K562 (cell line): Measurements from ENCODE around the gene ACSF3. TPM values are rescaled to one million over a fixed set of nuclear protein-coding genes. Genes with fewer than 3 reads are reported as not detected.

ENCODE experiments used
- ATAC-seq: fragments of 200-7000 bp; cut with Tn5 transposase; 3 replicates; pipeline ENCODE4 v1.9.1; 2020; ENCODE audit warnings: moderate library complexity
- BruUV-seq: library from RNA; stranded (reverse); fragments of 400-500 nt; replicated peaks from 2 replicates; lab custom pipeline; 2021; lab: Mats Ljungman, UMichigan
- CTCF ChIA-PET: fragments of 300-600 bp; formaldehyde crosslinking; extraction: SDS; loops from one replicate; lab custom pipeline; 2021; ENCODE audit warnings: low intra/inter-chr PET ratio; lab: Yijun Ruan, JAX
- POLR2A ChIA-PET: fragments of 300-600, 350-650 bp; sonication (Branson Sonifier 250); formaldehyde crosslinking; extraction: SDS; loops from one replicate; lab custom pipeline; 2021; ENCODE audit warnings: antibody characterized with exemption, inconsistent platforms; lab: Yijun Ruan, JAX
- DNase-seq, 4 experiments: peaks; one replicate each; pipeline versions ENCODE4 v3.0.0 to v3.0.0-alpha.2; 2011 to 2018; ENCODE audit warnings: low spot score in 3 of 4, mixed read lengths in 3 of 4; ENCODE audit errors: extremely low read depth in 1 of 4
- FAIRE-seq: peaks from 2 replicates; lab custom pipeline; 2011; peaks lifted over from hg19 to GRCh38; lab: Jason Lieb, UNC
- H2AFZ ChIP-seq: 2 replicates; pipeline ENCODE4 v1.6.0; 2011; ENCODE audit warnings: low read depth, low read length, control low read depth, inconsistent platforms
- H3K27ac ChIP-seq: fragments of 200-600 bp; 3 replicates; pipeline ENCODE4 v1.8.0; 2011; ENCODE audit warnings: low read depth, mild to moderate bottlenecking, control low read depth, inconsistent platforms, low read length, moderate library complexity, mixed read lengths; ENCODE audit errors: extremely low read depth
- H3K27me3 ChIP-seq, 2 experiments: fragments of 300-600 bp in 1 of 2; 2 replicates in 1 of 2; 3 replicates in 1 of 2; pipeline versions ENCODE4 v1.6.0 to v1.8.0; 2011; ENCODE audit warnings: inconsistent platforms in 2 of 2, low read length in 2 of 2, mild to moderate bottlenecking in 1 of 2, mixed read lengths in 1 of 2, moderate library complexity in 1 of 2; ENCODE audit not compliant: control insufficient read depth in 2 of 2, insufficient read depth in 2 of 2
- H3K36me3 ChIP-seq: fragments of 300-600 bp; 3 replicates; pipeline ENCODE4 v1.8.0; 2011; ENCODE audit warnings: mild to moderate bottlenecking, low read length, inconsistent platforms; ENCODE audit not compliant: control insufficient read depth, insufficient read depth
- H3K4me1 ChIP-seq, 2 experiments: fragments of 200-600 bp in 1 of 2; replicated peaks in 1 of 2; 2 replicates in 1 of 2; 3 replicates in 1 of 2; pipeline versions ENCODE4 v1.5.1 to v1.8.0; 2011; ENCODE audit warnings: inconsistent platforms in 2 of 2, low read length in 2 of 2, mild to moderate bottlenecking in 1 of 2, mixed read lengths in 1 of 2, moderate library complexity in 1 of 2; ENCODE audit not compliant: control insufficient read depth in 2 of 2, insufficient read depth in 2 of 2
- H3K4me2 ChIP-seq: 2 replicates; pipeline ENCODE4 v1.6.1; 2011; ENCODE audit warnings: low read length, control low read depth, inconsistent platforms, mixed read lengths; ENCODE audit not compliant: insufficient read depth
- H3K4me3 ChIP-seq: fragments of 200-600 bp; sonication (generic), shearing (Covaris generic); 2 replicates; pipeline ENCODE4 v1.5.1; 2016; ENCODE audit warnings: control low read depth, inconsistent platforms
- H3K79me2 ChIP-seq: fragments of 200-600 bp; 3 replicates; pipeline ENCODE4 v1.8.0; 2011; ENCODE audit warnings: low read length, inconsistent platforms; ENCODE audit not compliant: control insufficient read depth, insufficient read depth
- H3K9ac ChIP-seq, 2 experiments: 2 replicates each; pipeline versions ENCODE4 v1.6.0 to v1.6.1; 2011; ENCODE audit warnings: low read depth in 2 of 2, low read length in 2 of 2, control low read depth in 1 of 2, inconsistent platforms in 1 of 2, mild to moderate bottlenecking in 1 of 2, mixed read lengths in 1 of 2; ENCODE audit not compliant: insufficient read depth in 1 of 2
- H3K9me1 ChIP-seq: one replicate; pipeline ENCODE4 v1.6.0; 2011; ENCODE audit warnings: inconsistent platforms, mild to moderate bottlenecking, low read length, moderate library complexity; ENCODE audit not compliant: control insufficient read depth, insufficient read depth
- H3K9me3 ChIP-seq: replicated peaks from 2 replicates; pipeline ENCODE4 v1.5.1; 2011; ENCODE audit warnings: low read depth, low read length, inconsistent platforms; ENCODE audit not compliant: control insufficient read depth, insufficient read depth
- H4K20me1 ChIP-seq: replicated peaks from 2 replicates; pipeline ENCODE4 v1.6.1; 2011; ENCODE audit warnings: low read length, inconsistent platforms, mixed read lengths; ENCODE audit not compliant: control insufficient read depth, insufficient read depth
- KAT8 ChIP-seq: fragments of 450-650 bp; IDR thresholded peaks from 2 replicates; pipeline ENCODE4 v1.6.1; 2016; ENCODE audit warnings: low read depth, mild to moderate bottlenecking
- POLR2G ChIP-seq: fragments of 200-400 bp; formaldehyde crosslinking; IDR thresholded peaks from 2 replicates; pipeline ENCODE4 v1.6.1; 2017; ENCODE audit warnings: low read depth, mild to moderate bottlenecking, antibody characterized with exemption, low read length, moderate library complexity
- WGBS: fragments of 100-300 bp; shearing (Covaris generic); methylation state at CpG from one replicate; pipeline ENCODE4 v1.1.6; 2016; ENCODE audit warnings: low coverage, mixed read lengths; ENCODE audit not compliant: insufficient coverage; ENCODE audit errors: missing lambda C conversion rate; 5-methylcytosine and 5-hydroxymethylcytosine counted together
- in situ Hi-C: fragments of 300-500 bp; cut with MboI; formaldehyde crosslinking; loops from 4 replicates; pipeline ENCODE4 v1.15.0; 2018; ENCODE audit warnings: inconsistent platforms, mixed read lengths
- intact Hi-C: fragments of 100-400 bp; cut with micrococcal nuclease; formaldehyde crosslinking; loops from 2 replicates; pipeline ENCODE4 v1.14.2; 2022
- polyA plus RNA-seq, 8 experiments: library from polyadenylated mRNA; depleted of rRNA in 4 of 8; stranded (reverse) in 5 of 8; unstranded in 3 of 8; fragments of >200 nt; fragmentation: Nextera tagmentation in 2 of 8; fragmentation: Illumina TruSeq in 1 of 8; extraction: Ambion mirVana in 2 of 8; extraction: Trizol in 1 of 8; gene quantifications; 2 replicates each; pipeline versions ENCODE4 v1.2.1 to v1.2.3, GENCODE V29; 2011 to 2014; ENCODE audit warnings: inconsistent platforms in 1 of 8, missing spikeins in 1 of 8
- total RNA-seq, 7 experiments: library from RNA; depleted of rRNA in 6 of 7; stranded (reverse); fragments of >200 nt in 6 of 7; fragmentation: Illumina TruSeq in 2 of 7; extraction: Trizol in 2 of 7; gene quantifications; 2 replicates each; pipeline versions ENCODE4 v1.2.1 to v1.2.3, GENCODE V29; 2011 to 2021; ENCODE audit warnings: low replicate concordance in 1 of 7
- TF ChIP-seq, protein P1 (sequence below), 2 experiments: IDR thresholded peaks; 2 replicates each; pipeline ENCODE4 v1.6.1; 2012; ENCODE audit warnings: improper control_type of control experiment in 2 of 2, low read depth in 2 of 2, low read length in 2 of 2, borderline replicate concordance in 1 of 2

Gene ACSF3
- total and polyA plus RNA-seq, 9 of the 15 experiments (the other 6 are each of a cell fraction or from before 2014, with no cell fraction given) = 0.77 to 32.8 (median 14.7) TPM

DNA sequence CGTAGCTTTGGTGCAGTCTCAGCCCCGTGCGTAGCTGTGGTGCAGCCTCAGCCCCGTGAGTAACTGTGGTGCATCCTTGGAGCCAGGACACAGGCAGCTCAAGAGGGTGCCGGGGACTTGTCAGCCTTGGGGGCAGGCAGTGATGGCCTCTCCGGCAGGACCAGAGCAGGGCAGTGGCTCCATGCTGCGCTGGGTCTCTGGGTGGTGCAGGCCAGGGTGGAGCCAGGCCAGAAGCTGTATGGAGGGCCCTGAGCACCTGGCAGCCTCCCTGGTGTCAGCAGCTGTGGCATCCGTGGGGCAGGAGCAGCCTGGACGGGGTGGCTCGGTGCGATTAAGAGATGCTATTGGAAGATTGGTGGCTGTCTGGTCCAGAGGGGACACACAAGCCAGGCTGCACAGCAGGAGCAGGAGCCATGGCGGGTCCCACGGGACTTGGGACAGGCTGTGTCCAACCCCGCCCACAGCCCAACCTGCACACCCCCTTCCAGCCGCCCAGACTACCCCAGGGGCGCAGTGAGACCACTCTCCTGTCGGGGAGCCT is 49.6 kb downstream of the ACSF3 start:
- peaks cover 44% of the 10 kb centered on the region; the same call in 2 of the 3 replicates for H3K36me3 ChIP-seq
- POLR2A ChIA-PET = interaction anchor here (0.6 to 1.1 kb wide), 4 partner anchors 13 to 524 kb away, joined by 3 to 4 read pairs (median 3); no protein-coding TSS in a partner anchor
- CTCF ChIA-PET = no interaction called here
- WGBS = 87% methylated on average over 12 of the region's 17 CpGs
- no peaks in the 10 kb centered on the region for H4K20me1 ChIP-seq
- no peak overlapping the region for H3K4me3 ChIP-seq
- in situ Hi-C loops (no loop called here), intact Hi-C loops (no loop called here)
- no peak overlapping the region for H2AFZ ChIP-seq
- no peak overlapping the region for H3K27ac ChIP-seq
- FAIRE-seq (no peak), ATAC-seq (no peak), DNase-seq (no peak)
- BruUV-seq = no TSS peak
- H3K79me2 ChIP-seq = no peaks in the 10 kb centered on the region
- H3K9ac ChIP-seq = no peak overlapping the region
- H3K9me1 ChIP-seq = no peaks in the 10 kb centered on the region
- H3K9me3 ChIP-seq = peaks cover 3% of the 10 kb centered on the region
- no peaks in the 10 kb centered on the region for H3K27me3 ChIP-seq
- peaks cover 0 to 18% of the 10 kb centered on the region in 2 experiments; a peak in 2 of 5 replicates for H3K4me1 ChIP-seq
- H3K4me2 ChIP-seq = no peak overlapping the region
- TF ChIP-seq POLR2G (peak; percentile 68), KAT8 (no peak)
- TF ChIP-seq, protein P1, sequence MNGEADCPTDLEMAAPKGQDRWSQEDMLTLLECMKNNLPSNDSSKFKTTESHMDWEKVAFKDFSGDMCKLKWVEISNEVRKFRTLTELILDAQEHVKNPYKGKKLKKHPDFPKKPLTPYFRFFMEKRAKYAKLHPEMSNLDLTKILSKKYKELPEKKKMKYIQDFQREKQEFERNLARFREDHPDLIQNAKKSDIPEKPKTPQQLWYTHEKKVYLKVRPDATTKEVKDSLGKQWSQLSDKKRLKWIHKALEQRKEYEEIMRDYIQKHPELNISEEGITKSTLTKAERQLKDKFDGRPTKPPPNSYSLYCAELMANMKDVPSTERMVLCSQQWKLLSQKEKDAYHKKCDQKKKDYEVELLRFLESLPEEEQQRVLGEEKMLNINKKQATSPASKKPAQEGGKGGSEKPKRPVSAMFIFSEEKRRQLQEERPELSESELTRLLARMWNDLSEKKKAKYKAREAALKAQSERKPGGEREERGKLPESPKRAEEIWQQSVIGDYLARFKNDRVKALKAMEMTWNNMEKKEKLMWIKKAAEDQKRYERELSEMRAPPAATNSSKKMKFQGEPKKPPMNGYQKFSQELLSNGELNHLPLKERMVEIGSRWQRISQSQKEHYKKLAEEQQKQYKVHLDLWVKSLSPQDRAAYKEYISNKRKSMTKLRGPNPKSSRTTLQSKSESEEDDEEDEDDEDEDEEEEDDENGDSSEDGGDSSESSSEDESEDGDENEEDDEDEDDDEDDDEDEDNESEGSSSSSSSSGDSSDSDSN (IDR thresholded peaks at IDR 0.05; ENCODE audit: borderline replicate concordance in 1 of 2, low read depth in 2 of 2, low read length in 2 of 2) = no peak
